Measurements from ENCODE around the gene LRRC36. TPM values are rescaled to one million over a fixed set of nuclear protein-coding genes. Genes with fewer than 3 reads are reported as not detected.

Gene LRRC36, protein sequence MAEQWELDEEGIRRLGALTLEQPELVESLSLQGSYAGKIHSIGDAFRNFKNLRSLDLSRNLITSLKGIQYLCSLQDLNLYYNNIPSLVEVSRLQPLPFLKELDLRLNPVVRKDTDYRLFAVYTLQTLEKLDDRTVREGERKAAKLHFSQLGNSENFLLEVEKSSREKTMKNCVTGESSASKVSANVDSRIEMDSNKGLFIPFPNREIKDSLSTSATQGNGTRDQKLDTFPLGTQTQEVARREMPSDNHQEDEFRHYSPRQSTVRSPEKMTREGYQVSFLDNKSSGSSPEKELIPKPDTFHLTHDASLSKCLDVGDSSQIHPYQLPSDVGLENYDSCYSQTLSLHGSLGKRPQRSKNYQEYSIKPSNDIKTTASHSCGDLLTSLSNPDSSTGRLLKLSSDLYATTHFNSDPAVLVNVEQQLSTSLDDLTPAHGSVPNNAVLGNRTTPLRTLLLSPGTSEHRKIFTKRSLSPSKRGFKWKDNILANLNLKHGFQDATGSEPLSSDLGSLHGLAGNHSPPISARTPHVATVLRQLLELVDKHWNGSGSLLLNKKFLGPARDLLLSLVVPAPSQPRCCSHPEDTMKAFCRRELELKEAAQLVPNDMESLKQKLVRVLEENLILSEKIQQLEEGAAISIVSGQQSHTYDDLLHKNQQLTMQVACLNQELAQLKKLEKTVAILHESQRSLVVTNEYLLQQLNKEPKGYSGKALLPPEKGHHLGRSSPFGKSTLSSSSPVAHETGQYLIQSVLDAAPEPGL
- total RNA-seq (2021; fragmentation: NEBNext Ultra II Directional; extraction: Animal tissue kit (Norgen Biotek cat#: 25700)): 0.44 TPM in 1 of 2 replicates, not detected in the other
- 0.09 and 0.15 TPM in 2 replicates for polyA plus RNA-seq (2011; rRNA removed)
- polyA plus RNA-seq (2011; cell fraction: cytosol; rRNA removed): 0.36 TPM
- polyA plus RNA-seq (2011; cell fraction: nucleus; rRNA removed): 0.21 TPM
- 0.17 to 0.23 TPM (median 0.22 TPM) in 3 of 4 replicates, not detected in the other for polyA plus RNA-seq (2012, experiment 1 of 2)
- polyA plus RNA-seq (2012, experiment 2 of 2): 0.16 TPM
- polyA plus RNA-seq (2013, experiment 1 of 2): 0.08 TPM
- polyA plus RNA-seq (2013, experiment 2 of 2): 0.04 TPM
- polyA minus RNA-seq (2011; rRNA and poly(A)+ RNA removed): 0.16 TPM in 1 of 2 replicates, not detected in the other
- not detected for polyA minus RNA-seq (2011; cell fraction: cytosol; rRNA and poly(A)+ RNA removed)
- polyA minus RNA-seq (2011; cell fraction: nucleus; rRNA and poly(A)+ RNA removed): not detected
- long read RNA-seq, experiment 1: 0 reads
- long read RNA-seq, experiment 2: 0 reads

DNA sequence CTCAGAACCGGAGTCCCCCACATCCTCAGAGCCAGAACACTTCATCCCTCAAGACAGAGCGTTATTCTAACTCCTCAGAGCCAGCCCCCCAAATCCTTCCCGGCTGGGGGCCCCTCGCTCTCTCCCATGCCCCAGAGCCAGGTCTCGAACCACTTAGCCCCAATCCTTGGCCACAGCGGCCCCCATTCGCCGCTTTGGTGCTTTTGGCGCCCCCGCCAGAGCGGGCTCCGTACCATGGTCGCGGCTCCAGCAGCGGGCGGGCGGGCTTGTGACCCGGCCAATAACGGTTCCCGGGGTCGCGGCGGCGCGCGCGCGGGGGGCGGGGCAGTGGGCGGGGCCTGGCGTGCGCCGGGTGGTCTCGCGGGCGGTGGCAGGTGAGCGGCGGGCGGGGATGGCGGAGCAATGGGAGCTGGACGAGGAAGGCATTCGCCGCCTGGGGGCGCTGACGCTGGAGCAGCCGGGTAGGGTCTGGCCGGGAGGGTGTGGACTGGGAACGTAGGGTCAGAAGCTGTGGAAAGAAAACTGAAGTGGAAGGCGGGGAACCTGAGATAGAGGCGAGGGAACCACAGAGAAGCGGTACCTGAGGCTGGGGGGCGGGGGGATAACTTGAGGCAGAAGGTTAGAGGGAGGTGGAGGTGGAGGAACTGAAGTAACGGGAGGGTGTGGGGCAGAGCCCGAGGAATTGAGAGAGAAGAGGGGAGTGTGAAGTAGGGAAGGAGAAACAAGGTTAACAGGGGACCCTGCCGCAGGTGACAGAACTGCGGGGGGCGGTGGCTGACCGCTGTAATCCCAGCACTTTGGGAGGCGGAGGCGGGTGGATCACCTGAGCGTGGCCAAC lies at the start of gene LRRC36, which contains the start of gene KCTD19:
TSS of gene LRRC36 (plus strand) at position 344 of the 838 bp plus-strand sequence. CDS start at position 392, 48 bp downstream.
TSS of gene KCTD19 (minus strand) at position 270 of the 838 bp plus-strand sequence. CDS start at position 236, 34 bp downstream.
- Histone ChIP-seq H3K23ac (ENCODE audit: insufficient read length) (no peak within 1 kb of the TSS), H3K23me2 (ENCODE audit: low read depth, low read length) (peaks cover 7% of the 10 kb centered on the region; the same call in 1 of the 2 replicates), H3K56ac (replicated peaks; ENCODE audit: insufficient read length, low read depth, low read length) (no peak within 1 kb of the TSS), H3K14ac (ENCODE audit: insufficient read length) (no peak within 1 kb of the TSS), H3K27ac (ENCODE audit: low read depth, low read length) (no peak within 1 kb of the TSS), H3K79me2 (ENCODE audit: control insufficient read depth in 1 of 2, insufficient read depth in 2 of 2, low read length in 2 of 2) (no peaks in the 10 kb centered on the region), H2BK120ac (replicated peaks; ENCODE audit: low read depth, low read length) (no peak within 1 kb of the TSS), H2AFZ (ENCODE audit: low read length) (0 out of 2 replicates have a peak within 1 kb of the TSS, but pooled peaks have one; percentile 90), H3K79me1 (ENCODE audit: low read depth, low read length) (no peaks in the 10 kb centered on the region), H2BK5ac (ENCODE audit: low read depth, low read length) (no peak within 1 kb of the TSS; the same call in 1 of the 2 replicates), H3K4ac (replicated peaks; ENCODE audit: insufficient read length, low read depth, low read length) (no peak within 1 kb of the TSS), H4K91ac (replicated peaks; ENCODE audit: insufficient read length, low read length) (no peak within 1 kb of the TSS), H2BK20ac (ENCODE audit: low read length) (no peak within 1 kb of the TSS), H4K5ac (ENCODE audit: insufficient read length, low read depth, low read length) (no peak within 1 kb of the TSS), H3K4me3 (ENCODE audit: extremely low read depth in 1 of 4, insufficient read depth in 2 of 4, low read depth in 3 of 4, low read length in 4 of 4) (peak within 1 kb of the TSS; percentile 36 to 68 (median 52)), H3K9ac (replicated peaks in 1 of 4; ENCODE audit: extremely low read depth in 1 of 4, low read depth in 3 of 4, low read length in 3 of 4) (no peak within 1 kb of the TSS), H3K4me1 (replicated peaks in 1 of 4; ENCODE audit: control insufficient read depth in 3 of 4, insufficient read depth in 4 of 4, low read length in 3 of 4) (no peaks in the 10 kb centered on the region; a peak in 1 of 7 replicates), H2AK5ac (ENCODE audit: low read depth, low read length) (no peak within 1 kb of the TSS), H3K4me2 (ENCODE audit: insufficient read depth in 1 of 2, low read depth in 2 of 2, low read length in 2 of 2) (peak within 1 kb of the TSS; percentile 50 to 80), H3K27me3 (replicated peaks in 1 of 4; ENCODE audit: control insufficient read depth in 3 of 4, extremely low read depth in 1 of 4, insufficient read depth in 3 of 4, low read length in 3 of 4) (peaks cover 0 to 4% (median under 1%) of the 10 kb centered on the region in 4 experiments; a peak in 3 of 7 replicates), H3K36me3 (ENCODE audit: control insufficient read depth in 2 of 4, insufficient read depth in 4 of 4, low read length in 3 of 4) (no peaks in the 10 kb centered on the region), H4K20me1 (replicated peaks in 1 of 2; ENCODE audit: control insufficient read depth in 1 of 2, insufficient read depth in 2 of 2, low read length in 2 of 2) (no peaks in the 10 kb centered on the region), H2BK15ac (ENCODE audit: low read length) (no peak within 1 kb of the TSS), H3K18ac (ENCODE audit: extremely low read depth, low read length) (no peak within 1 kb of the TSS), H4K8ac (ENCODE audit: extremely low read depth, insufficient read depth, low read length) (no peak within 1 kb of the TSS; the same call in none of the 2 replicates), H3K9me3 (ENCODE audit: insufficient read depth in 2 of 2, low read depth in 1 of 2, low read length in 1 of 2) (no peaks in the 10 kb centered on the region), H2BK12ac (ENCODE audit: low read depth, low read length) (no peak within 1 kb of the TSS; the same call in 1 of the 2 replicates)
- ChIA-PET POLR2A (ENCODE audit: partially characterized antibody) (interaction anchor here (0.9 to 1.7 kb wide), 3 partner anchors 9 to 29 kb away, joined by 3 read pairs; no protein-coding TSS in a partner anchor), CTCF (ENCODE audit: partially characterized antibody) (interaction anchor here (0.7 to 4.4 kb wide), 37 partner anchors 9 to 436 kb away, joined by 3 to 22 read pairs (median 5); partner anchors contain the start of genes FHOD1, HSD11B2 and TPPP3)
- peak; percentile 73 to 100 for DNase-seq (ENCODE audit: low read depth in 1 of 2, low spot score in 2 of 2)
- 11% methylated on average over 21 of the region's 61 CpGs; no CpG with 5 or more reads in 1 of the 2 experiments for WGBS, 2 experiments (ENCODE audit: extremely low coverage in 1 of 2, insufficient coverage in 1 of 2, insufficient read length in 1 of 2, insufficient replicate concordance in 2 of 2, low coverage in 1 of 2, low lambda C conversion rate in 2 of 2, missing lambda C conversion rate in 1 of 2)
- FAIRE-seq: no peak
- TF ChIP-seq FOSL1 (IDR thresholded peaks at IDR 0.05; ENCODE audit: insufficient read depth, low read depth, low read length) (peak; percentile 75; the same call in 1 of the 2 replicates), TAF1 (IDR thresholded peaks at IDR 0.05; ENCODE audit: low read depth, low read length) (no peak), TBP (IDR thresholded peaks at IDR 0.05; ENCODE audit: low read depth, low read length) (0 out of 2 replicates have a peak, but pooled peaks have one; percentile 21), KDM5A (IDR thresholded peaks at IDR 0.05; ENCODE audit: low read length) (no peak), RNF2 (IDR thresholded peaks at IDR 0.05; ENCODE audit: borderline replicate concordance, low read depth, low read length, missing control alignments, poor library complexity, severe bottlenecking) (no peak)
